H1 (cell line): Measurements from ENCODE around the gene SHISA9. TPM values are rescaled to one million over a fixed set of nuclear protein-coding genes. Genes with fewer than 3 reads are reported as not detected.

Source experiments
- CTCF ChIA-PET: fragments of 300-600 bp; sonication (Branson Sonifier 250); formaldehyde crosslinking; loops from one replicate; lab custom pipeline; 2021; ENCODE audit not compliant: partially characterized antibody; lab: Charles Lee
- POLR2A ChIA-PET: fragments of 300-600 bp; sonication (Branson Sonifier 250); formaldehyde crosslinking; loops from one replicate; lab custom pipeline; 2021; ENCODE audit warnings: inconsistent platforms; ENCODE audit not compliant: partially characterized antibody; lab: Charles Lee
- DNase-seq, 2 experiments: peaks; one replicate each; pipeline versions ENCODE4 v3.0.0 to v3.0.0-alpha.2; 2010 to 2022; ENCODE audit warnings: low spot score in 2 of 2, low read depth in 1 of 2, mixed read lengths in 1 of 2
- FAIRE-seq: peaks from 2 replicates; lab custom pipeline; 2011; peaks lifted over from hg19 to GRCh38; lab: Jason Lieb, UNC
- H2AFZ ChIP-seq: 2 replicates; pipeline ENCODE4 v1.8.1; 2012; ENCODE audit warnings: low read length, inconsistent platforms
- H2AK5ac ChIP-seq: 2 replicates; pipeline ENCODE4 v1.6.1; 2013; ENCODE audit warnings: low read depth, low read length
- H2BK120ac ChIP-seq: replicated peaks from 2 replicates; pipeline ENCODE3; 2013; ENCODE audit warnings: low read depth, low read length, inconsistent platforms
- H2BK12ac ChIP-seq: 2 replicates; pipeline ENCODE4 v1.6.1; 2013; ENCODE audit warnings: low read depth, low read length
- H2BK15ac ChIP-seq: 2 replicates; pipeline ENCODE4 v1.6.1; 2013; ENCODE audit warnings: low read length
- H2BK20ac ChIP-seq: 2 replicates; pipeline ENCODE4 v1.6.1; 2013; ENCODE audit warnings: low read length
- H2BK5ac ChIP-seq: 2 replicates; pipeline ENCODE4 v1.6.1; 2013; ENCODE audit warnings: low read depth, low read length
- H3K14ac ChIP-seq: 2 replicates; pipeline ENCODE4 v1.6.1; 2013; ENCODE audit warnings: inconsistent platforms; ENCODE audit not compliant: insufficient read length
- H3K18ac ChIP-seq: 2 replicates; pipeline ENCODE4 v1.6.1; 2013; ENCODE audit warnings: low read length; ENCODE audit errors: extremely low read depth
- H3K23ac ChIP-seq: 2 replicates; pipeline ENCODE4 v1.6.1; 2013; ENCODE audit warnings: inconsistent platforms; ENCODE audit not compliant: insufficient read length
- H3K23me2 ChIP-seq: 2 replicates; pipeline ENCODE4 v1.6.1; 2013; ENCODE audit warnings: low read depth, low read length
- H3K27ac ChIP-seq: 2 replicates; pipeline ENCODE4 v1.6.1; 2011; ENCODE audit warnings: low read depth, low read length, inconsistent platforms
- H3K27me3 ChIP-seq, 4 experiments: replicated peaks in 1 of 4; 1 replicate in 1 of 4; 2 replicates in 3 of 4; pipeline versions ENCODE4 v1.6.1 to v1.8.1; 2011 to 2013; ENCODE audit warnings: low read length in 3 of 4, mild to moderate bottlenecking in 3 of 4, inconsistent platforms in 2 of 4, mixed read lengths in 2 of 4, moderate library complexity in 1 of 4; ENCODE audit not compliant: control insufficient read depth in 3 of 4, insufficient read depth in 3 of 4; ENCODE audit errors: extremely low read depth in 1 of 4
- H3K36me3 ChIP-seq, 4 experiments: 2 replicates each; pipeline versions ENCODE4 v1.6.1 to v1.8.1; 2011 to 2013; ENCODE audit warnings: mild to moderate bottlenecking in 4 of 4, low read length in 3 of 4, moderate library complexity in 2 of 4, control low read depth in 1 of 4, inconsistent platforms in 1 of 4; ENCODE audit not compliant: insufficient read depth in 4 of 4, control insufficient read depth in 2 of 4
- H3K4ac ChIP-seq: replicated peaks from 2 replicates; pipeline ENCODE3; 2013; ENCODE audit warnings: low read length, low read depth, mixed read lengths, inconsistent platforms; ENCODE audit not compliant: insufficient read length
- H3K4me1 ChIP-seq, 4 experiments: replicated peaks in 1 of 4; 1 replicate in 1 of 4; 2 replicates in 3 of 4; pipeline versions ENCODE4 v1.6.1 to v1.8.1; 2011 to 2013; ENCODE audit warnings: low read length in 3 of 4, inconsistent platforms in 2 of 4, mixed read lengths in 1 of 4; ENCODE audit not compliant: insufficient read depth in 4 of 4, control insufficient read depth in 3 of 4
- H3K4me2 ChIP-seq, 2 experiments: 2 replicates each; pipeline versions ENCODE4 v1.6.1 to v1.8.1; 2011 to 2013; ENCODE audit warnings: low read depth in 2 of 2, low read length in 2 of 2, control low read depth in 1 of 2, inconsistent platforms in 1 of 2, mild to moderate bottlenecking in 1 of 2; ENCODE audit not compliant: insufficient read depth in 1 of 2
- H3K4me3 ChIP-seq, 4 experiments: fragments of 200-600, 300-600 bp in 1 of 4; sonication (generic), shearing (Covaris generic), sonication (Bioruptor Twin) in 1 of 4; 2 replicates each; pipeline versions ENCODE4 v1.5.1 to v1.8.1; 2011 to 2016; ENCODE audit warnings: low read length in 4 of 4, low read depth in 3 of 4, control low read depth in 2 of 4, inconsistent platforms in 2 of 4, mild to moderate bottlenecking in 2 of 4, mixed read lengths in 1 of 4, moderate library complexity in 1 of 4; ENCODE audit not compliant: insufficient read depth in 2 of 4; ENCODE audit errors: extremely low read depth in 1 of 4
- H3K56ac ChIP-seq: replicated peaks from 2 replicates; pipeline ENCODE3; 2013; ENCODE audit warnings: low read depth, mild to moderate bottlenecking, mixed read lengths, low read length, inconsistent platforms; ENCODE audit not compliant: insufficient read length
- H3K79me1 ChIP-seq: 2 replicates; pipeline ENCODE4 v1.6.1; 2013; ENCODE audit warnings: low read depth, low read length, control low read depth
- H3K79me2 ChIP-seq, 2 experiments: 2 replicates each; pipeline versions ENCODE4 v1.6.1 to v1.8.1; 2012 to 2013; ENCODE audit warnings: low read length in 2 of 2, mild to moderate bottlenecking in 2 of 2, inconsistent platforms in 1 of 2; ENCODE audit not compliant: insufficient read depth in 2 of 2, control insufficient read depth in 1 of 2
- H3K9ac ChIP-seq, 4 experiments: replicated peaks in 1 of 4; 1 replicate in 1 of 4; 2 replicates in 3 of 4; pipeline versions ENCODE4 v1.6.1 to v1.8.1; 2011 to 2013; ENCODE audit warnings: low read depth in 3 of 4, low read length in 3 of 4, control low read depth in 2 of 4, mild to moderate bottlenecking in 2 of 4, moderate library complexity in 2 of 4, inconsistent platforms in 1 of 4; ENCODE audit errors: extremely low read depth in 1 of 4
- H3K9me3 ChIP-seq, 2 experiments: 2 replicates each; pipeline versions ENCODE4 v1.6.1 to v1.8.1; 2012 to 2013; ENCODE audit warnings: mild to moderate bottlenecking in 2 of 2, moderate library complexity in 2 of 2, control low read depth in 1 of 2, inconsistent platforms in 1 of 2, low read depth in 1 of 2, low read length in 1 of 2, mixed read lengths in 1 of 2; ENCODE audit not compliant: insufficient read depth in 2 of 2
- H4K20me1 ChIP-seq, 2 experiments: replicated peaks in 1 of 2; 2 replicates each; pipeline versions ENCODE3 to v1.8.1; 2011 to 2013; ENCODE audit warnings: inconsistent platforms in 2 of 2, low read length in 2 of 2, mild to moderate bottlenecking in 1 of 2; ENCODE audit not compliant: insufficient read depth in 2 of 2, control insufficient read depth in 1 of 2
- H4K5ac ChIP-seq: 2 replicates; pipeline ENCODE4 v1.6.1; 2013; ENCODE audit warnings: low read length, low read depth, mixed read lengths, inconsistent platforms; ENCODE audit not compliant: insufficient read length
- H4K8ac ChIP-seq: 2 replicates; pipeline ENCODE4 v1.8.0; 2013; ENCODE audit warnings: mild to moderate bottlenecking, moderate library complexity, low read length, inconsistent platforms; ENCODE audit not compliant: insufficient read depth; ENCODE audit errors: extremely low read depth
- H4K91ac ChIP-seq: replicated peaks from 2 replicates; pipeline ENCODE3; 2013; ENCODE audit warnings: low read length, mixed read lengths, inconsistent platforms; ENCODE audit not compliant: insufficient read length
- CEBPB ChIP-seq: IDR thresholded peaks from 2 replicates; pipeline ENCODE4 v1.6.1; 2012; ENCODE audit warnings: low read depth, low read length
- CREB1 ChIP-seq: IDR thresholded peaks from 2 replicates; pipeline ENCODE4 v1.6.1; 2012; ENCODE audit warnings: inconsistent platforms
- WGBS, 2 experiments: shearing (Covaris generic) in 1 of 2; methylation state at CpG; one replicate each; pipeline versions ENCODE4 v1.1.6 to v1.1.7; 2013 to 2015; ENCODE audit warnings: low lambda C conversion rate in 2 of 2, mixed read lengths in 2 of 2, inconsistent platforms in 1 of 2, low coverage in 1 of 2, missing lambda C conversion rate in 1 of 2; ENCODE audit not compliant: insufficient replicate concordance in 2 of 2, insufficient coverage in 1 of 2, insufficient read length in 1 of 2; ENCODE audit errors: extremely low coverage in 1 of 2, missing lambda C conversion rate in 1 of 2; 5-methylcytosine and 5-hydroxymethylcytosine counted together
- polyA plus RNA-seq, 7 experiments: library from polyadenylated mRNA; depleted of rRNA in 3 of 7; stranded (reverse) in 5 of 7; unstranded in 2 of 7; fragments of >200 nt in 5 of 7; fragments of 200-250 nt in 2 of 7; gene quantifications; 1 replicate in 5 of 7; 2 replicates in 1 of 7; 4 replicates in 1 of 7; pipeline versions ENCODE4 v1.2.1 to v1.2.3, GENCODE V29; 2011 to 2013; ENCODE audit warnings: missing spikeins in 2 of 7, mixed read lengths in 2 of 7
- total RNA-seq: library from RNA; stranded (reverse); fragmentation: NEBNext Ultra II Directional; extraction: Animal tissue kit (Norgen Biotek cat#: 25700); gene quantifications from 2 replicates; pipeline ENCODE4 v1.2.1, GENCODE V29; 2021

SHISA9 gene
- total and polyA plus RNA-seq, 2 of the 8 experiments (the other 6 are each of a cell fraction or from before 2014, with no cell fraction given) = 25.6 to 39.8 TPM

GRCh38 chr16:12944300-12944699 lies 42.9 kb downstream of the SHISA9 start:
- DNase-seq = no peak
- H3K27ac ChIP-seq = no peak overlapping the region
- H3K9me3 ChIP-seq = no peaks in the 10 kb centered on the region
- H3K36me3 ChIP-seq = no peaks in the 10 kb centered on the region; a peak in 1 of 8 replicates
- H2BK5ac ChIP-seq = no peak overlapping the region
- H2BK12ac ChIP-seq = no peak overlapping the region
- H3K27me3 ChIP-seq = no peaks in the 10 kb centered on the region
- H2AFZ ChIP-seq = no peak overlapping the region
- H3K4ac ChIP-seq = no peak overlapping the region
- no peak overlapping the region for H4K91ac ChIP-seq
- no peak overlapping the region for H3K4me2 ChIP-seq
- FAIRE-seq = no peak
- no peak overlapping the region for H2BK120ac ChIP-seq
- no peak overlapping the region for H3K4me3 ChIP-seq
- H3K14ac ChIP-seq = no peak overlapping the region
- H3K56ac ChIP-seq = no peak overlapping the region
- TF ChIP-seq CREB1 = no peak
- no peak for TF ChIP-seq CEBPB
- no peak overlapping the region for H3K9ac ChIP-seq
- H3K23ac ChIP-seq = no peak overlapping the region
- ChIA-PET POLR2A (no interaction called here), CTCF (interaction anchor here (0.7 kb wide), 1 partner anchor 320 kb away, joined by 4 read pairs; no protein-coding TSS in a partner anchor)
- peaks cover 4% of the 10 kb centered on the region for H3K79me1 ChIP-seq
- peaks cover 3 to 92% of the 10 kb centered on the region in 2 experiments; a peak in 3 of 4 replicates for H3K79me2 ChIP-seq
- WGBS, 2 experiments = 86% methylated on average over 3 of the region's 3 CpGs; no CpG with 5 or more reads in 1 of the 2 experiments
- no peaks in the 10 kb centered on the region for H4K20me1 ChIP-seq
- H3K23me2 ChIP-seq = no peaks in the 10 kb centered on the region
- no peak overlapping the region for H2BK15ac ChIP-seq
- H3K18ac ChIP-seq = no peak overlapping the region
- no peak overlapping the region for H4K5ac ChIP-seq
- no peak overlapping the region for H2AK5ac ChIP-seq
- no peak overlapping the region for H4K8ac ChIP-seq
- H3K4me1 ChIP-seq = peaks cover 0 to 16% (median 9%) of the 10 kb centered on the region in 4 experiments
- H2BK20ac ChIP-seq = no peak overlapping the region
